Measurements from ENCODE around the gene BCL10.

DNA sequence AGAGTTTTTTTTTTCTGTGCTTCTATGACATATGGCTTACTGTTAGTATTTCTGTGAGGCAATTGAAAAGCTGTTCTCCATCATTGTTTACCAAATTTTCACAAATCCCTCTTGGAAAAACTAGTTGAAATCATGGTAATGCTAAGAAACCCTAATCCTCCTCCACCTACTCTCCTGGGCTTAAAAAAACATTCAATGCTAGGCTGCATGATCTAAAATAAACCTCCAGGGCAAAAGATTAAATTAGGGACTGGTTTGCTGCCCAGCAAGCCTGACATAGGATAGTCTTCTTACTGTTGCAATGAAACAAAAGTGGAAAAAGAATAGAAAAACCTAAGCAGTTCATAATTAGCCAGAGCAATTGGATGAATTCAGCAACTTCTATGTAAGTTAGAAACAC is 33.1 kb downstream of the BCL10 start:
- TF ChIP-seq RAD21 (IDR thresholded peaks at IDR 0.05; ENCODE audit: low read length) (no peak), RXRA (IDR thresholded peaks at IDR 0.05; ENCODE audit: borderline replicate concordance, low read depth) (no peak), EZH2phosphoT487 (IDR thresholded peaks at IDR 0.05; ENCODE audit: borderline replicate concordance, low read depth) (no peak), EP300 (IDR thresholded peaks at IDR 0.05; ENCODE audit: borderline replicate concordance in 1 of 2, low read depth in 1 of 2, low read length in 1 of 2) (no peak), FOXM1 (IDR thresholded peaks at IDR 0.05; ENCODE audit: low read depth) (no peak), POLR2AphosphoS5 (IDR thresholded peaks at IDR 0.05; ENCODE audit: low read depth, low read length) (no peak), NFIC (IDR thresholded peaks at IDR 0.05; ENCODE audit: borderline replicate concordance) (no peak), RCOR1 (IDR thresholded peaks at IDR 0.05; ENCODE audit: low read length) (no peak), GABPA (IDR thresholded peaks at IDR 0.05; ENCODE audit: low read depth) (no peak)
- TF ChIP-seq, protein P1, sequence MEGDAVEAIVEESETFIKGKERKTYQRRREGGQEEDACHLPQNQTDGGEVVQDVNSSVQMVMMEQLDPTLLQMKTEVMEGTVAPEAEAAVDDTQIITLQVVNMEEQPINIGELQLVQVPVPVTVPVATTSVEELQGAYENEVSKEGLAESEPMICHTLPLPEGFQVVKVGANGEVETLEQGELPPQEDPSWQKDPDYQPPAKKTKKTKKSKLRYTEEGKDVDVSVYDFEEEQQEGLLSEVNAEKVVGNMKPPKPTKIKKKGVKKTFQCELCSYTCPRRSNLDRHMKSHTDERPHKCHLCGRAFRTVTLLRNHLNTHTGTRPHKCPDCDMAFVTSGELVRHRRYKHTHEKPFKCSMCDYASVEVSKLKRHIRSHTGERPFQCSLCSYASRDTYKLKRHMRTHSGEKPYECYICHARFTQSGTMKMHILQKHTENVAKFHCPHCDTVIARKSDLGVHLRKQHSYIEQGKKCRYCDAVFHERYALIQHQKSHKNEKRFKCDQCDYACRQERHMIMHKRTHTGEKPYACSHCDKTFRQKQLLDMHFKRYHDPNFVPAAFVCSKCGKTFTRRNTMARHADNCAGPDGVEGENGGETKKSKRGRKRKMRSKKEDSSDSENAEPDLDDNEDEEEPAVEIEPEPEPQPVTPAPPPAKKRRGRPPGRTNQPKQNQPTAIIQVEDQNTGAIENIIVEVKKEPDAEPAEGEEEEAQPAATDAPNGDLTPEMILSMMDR (IDR thresholded peaks at IDR 0.05) = no peak
- TF ChIP-seq, protein P2, sequence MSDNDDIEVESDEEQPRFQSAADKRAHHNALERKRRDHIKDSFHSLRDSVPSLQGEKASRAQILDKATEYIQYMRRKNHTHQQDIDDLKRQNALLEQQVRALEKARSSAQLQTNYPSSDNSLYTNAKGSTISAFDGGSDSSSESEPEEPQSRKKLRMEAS (IDR thresholded peaks at IDR 0.05; ENCODE audit: low read depth) = no peak
- TF ChIP-seq, protein P3, sequence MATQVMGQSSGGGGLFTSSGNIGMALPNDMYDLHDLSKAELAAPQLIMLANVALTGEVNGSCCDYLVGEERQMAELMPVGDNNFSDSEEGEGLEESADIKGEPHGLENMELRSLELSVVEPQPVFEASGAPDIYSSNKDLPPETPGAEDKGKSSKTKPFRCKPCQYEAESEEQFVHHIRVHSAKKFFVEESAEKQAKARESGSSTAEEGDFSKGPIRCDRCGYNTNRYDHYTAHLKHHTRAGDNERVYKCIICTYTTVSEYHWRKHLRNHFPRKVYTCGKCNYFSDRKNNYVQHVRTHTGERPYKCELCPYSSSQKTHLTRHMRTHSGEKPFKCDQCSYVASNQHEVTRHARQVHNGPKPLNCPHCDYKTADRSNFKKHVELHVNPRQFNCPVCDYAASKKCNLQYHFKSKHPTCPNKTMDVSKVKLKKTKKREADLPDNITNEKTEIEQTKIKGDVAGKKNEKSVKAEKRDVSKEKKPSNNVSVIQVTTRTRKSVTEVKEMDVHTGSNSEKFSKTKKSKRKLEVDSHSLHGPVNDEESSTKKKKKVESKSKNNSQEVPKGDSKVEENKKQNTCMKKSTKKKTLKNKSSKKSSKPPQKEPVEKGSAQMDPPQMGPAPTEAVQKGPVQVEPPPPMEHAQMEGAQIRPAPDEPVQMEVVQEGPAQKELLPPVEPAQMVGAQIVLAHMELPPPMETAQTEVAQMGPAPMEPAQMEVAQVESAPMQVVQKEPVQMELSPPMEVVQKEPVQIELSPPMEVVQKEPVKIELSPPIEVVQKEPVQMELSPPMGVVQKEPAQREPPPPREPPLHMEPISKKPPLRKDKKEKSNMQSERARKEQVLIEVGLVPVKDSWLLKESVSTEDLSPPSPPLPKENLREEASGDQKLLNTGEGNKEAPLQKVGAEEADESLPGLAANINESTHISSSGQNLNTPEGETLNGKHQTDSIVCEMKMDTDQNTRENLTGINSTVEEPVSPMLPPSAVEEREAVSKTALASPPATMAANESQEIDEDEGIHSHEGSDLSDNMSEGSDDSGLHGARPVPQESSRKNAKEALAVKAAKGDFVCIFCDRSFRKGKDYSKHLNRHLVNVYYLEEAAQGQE (IDR thresholded peaks at IDR 0.05; ENCODE audit: low read depth, low read length) = no peak
- TF ChIP-seq, protein P4, sequence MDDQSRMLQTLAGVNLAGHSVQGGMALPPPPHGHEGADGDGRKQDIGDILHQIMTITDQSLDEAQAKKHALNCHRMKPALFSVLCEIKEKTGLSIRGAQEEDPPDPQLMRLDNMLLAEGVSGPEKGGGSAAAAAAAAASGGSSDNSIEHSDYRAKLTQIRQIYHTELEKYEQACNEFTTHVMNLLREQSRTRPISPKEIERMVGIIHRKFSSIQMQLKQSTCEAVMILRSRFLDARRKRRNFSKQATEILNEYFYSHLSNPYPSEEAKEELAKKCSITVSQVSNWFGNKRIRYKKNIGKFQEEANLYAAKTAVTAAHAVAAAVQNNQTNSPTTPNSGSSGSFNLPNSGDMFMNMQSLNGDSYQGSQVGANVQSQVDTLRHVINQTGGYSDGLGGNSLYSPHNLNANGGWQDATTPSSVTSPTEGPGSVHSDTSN (IDR thresholded peaks at IDR 0.05) = no peak
- TF ChIP-seq, protein P5, sequence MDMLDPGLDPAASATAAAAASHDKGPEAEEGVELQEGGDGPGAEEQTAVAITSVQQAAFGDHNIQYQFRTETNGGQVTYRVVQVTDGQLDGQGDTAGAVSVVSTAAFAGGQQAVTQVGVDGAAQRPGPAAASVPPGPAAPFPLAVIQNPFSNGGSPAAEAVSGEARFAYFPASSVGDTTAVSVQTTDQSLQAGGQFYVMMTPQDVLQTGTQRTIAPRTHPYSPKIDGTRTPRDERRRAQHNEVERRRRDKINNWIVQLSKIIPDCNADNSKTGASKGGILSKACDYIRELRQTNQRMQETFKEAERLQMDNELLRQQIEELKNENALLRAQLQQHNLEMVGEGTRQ (IDR thresholded peaks at IDR 0.05; ENCODE audit: borderline replicate concordance, low read depth, low read length) = no peak

Data from SK-N-SH (cell line).